NCI-H345 treated with DMSO at 0.1 percent for 48 hours (cell line): ENCODE results near the gene KIAA0232.
"Not testable (repeated sequence)": the region's sequence is repeated elsewhere in the genome, so short reads cannot be mapped to it uniquely, and the experiment has no call there.

Experiments
- DNase-seq: peaks from one replicate; lab custom pipeline; 2025; ENCODE audit not compliant: unreplicated experiment; lab: John Stamatoyannopoulos, UW

Gene KIAA0232

GRCh38 chr4:6894528-6895498 is 112.3 kb downstream of the KIAA0232 start:
- DNase-seq, result no peak

GRCh38 chr4:6896035-6896434 is 113.5 kb downstream of the KIAA0232 start:
- no peak for DNase-seq

- no peak for DNase-seq
These were observed 116.2 kb downstream of the KIAA0232 start for GRCh38 chr4:6898763-6899162.

- DNase-seq, result no peak
These were observed 117.8 kb downstream of the KIAA0232 start for GRCh38 chr4:6900181-6900812.

- DNase-seq, result no peak
These were observed 118.4 kb downstream of the KIAA0232 start for GRCh38 chr4:6900956-6901355.

- no peak for DNase-seq
These were observed 119.3 kb downstream of the KIAA0232 start for GRCh38 chr4:6901669-6902317.

GRCh38 chr4:6902318-6903042 is 120.0 kb downstream of the KIAA0232 start:
- no peak for DNase-seq

- DNase-seq, result no peak
These were observed 123.3 kb downstream of the KIAA0232 start for GRCh38 chr4:6905516-6906445.

GRCh38 chr4:6906486-6906885 is 124.0 kb downstream of the KIAA0232 start:
- not testable (repeated sequence) for DNase-seq

- no peak for DNase-seq
These were observed 125.2 kb downstream of the KIAA0232 start for GRCh38 chr4:6907658-6908191.

GRCh38 chr4:6908432-6909112 is 126.0 kb downstream of the KIAA0232 start:
- DNase-seq, result no peak

GRCh38 chr4:6909113-6909969 is 126.8 kb downstream of the KIAA0232 start, which contains the start of gene TBC1D14:
Gene TBC1D14, plus strand, starts transcription at chr4:6909826. Its CDS starts 13,564 bp downstream, at chr4:6923390.
- DNase-seq, result peak; percentile 35

- DNase-seq, result no peak
These were observed 127.4 kb downstream of the KIAA0232 start for GRCh38 chr4:6909970-6910339.

- DNase-seq, result no peak
These were observed 127.9 kb downstream of the KIAA0232 start for GRCh38 chr4:6910340-6910959.

- DNase-seq, result no peak
These were observed 128.7 kb downstream of the KIAA0232 start for GRCh38 chr4:6910960-6911874.

- DNase-seq, result not testable (repeated sequence)
These were observed 129.4 kb downstream of the KIAA0232 start for GRCh38 chr4:6911917-6912316.

GRCh38 chr4:6912441-6912840 is 129.9 kb downstream of the KIAA0232 start:
- no peak for DNase-seq
